ENCODE results near the gene HSPB1. TPM values are rescaled to one million over a fixed set of nuclear protein-coding genes. Genes with fewer than 3 reads are reported as not detected.
"Not testable (repeated sequence)": the region's sequence is repeated elsewhere in the genome, so short reads cannot be mapped to it uniquely, and the experiment has no call there.

Gene HSPB1
- total and polyA plus RNA-seq, 2 experiments from 2014 or later = 48.1 to 437 TPM

GRCh38 chr7:76314042-76314721, 11.7 kb downstream of the HSPB1 start (continued):
- no peak for TF ChIP-seq REST (IDR thresholded peaks at IDR 0.05; ENCODE audit: unreplicated experiment)
- no peak for TF ChIP-seq STAT1 (IDR thresholded peaks at IDR 0.05; ENCODE audit: unreplicated experiment)

GRCh38 chr7:76314740-76315139, 12.3 kb downstream of the HSPB1 start:
- not testable (repeated sequence) for H3K27me3 ChIP-seq (ENCODE audit: insufficient read depth); H2AFZ ChIP-seq; H3K79me2 ChIP-seq (replicated peaks; ENCODE audit: insufficient read depth); H4K20me1 ChIP-seq (replicated peaks; ENCODE audit: insufficient read depth); H3K27ac ChIP-seq (ENCODE audit: low read depth); H3K36me3 ChIP-seq (ENCODE audit: insufficient read depth); H3K36me3 Mint-ChIP-seq (ENCODE audit: low read depth); H3K4me3 ChIP-seq; H3K27ac Mint-ChIP-seq; H3K9me2 ChIP-seq (ENCODE audit: insufficient read depth); H3K9me3 Mint-ChIP-seq; DNase-seq (ENCODE audit: low spot score); H3K4me2 ChIP-seq; ATAC-seq; H3K4me3 Mint-ChIP-seq
- Mint-ChIP-seq H3K4me1 (peaks cover 17% of the 10 kb centered on the region), H3K27me3 (ENCODE audit: insufficient read depth, low read depth, poor library complexity) (peaks cover 20% of the 10 kb centered on the region)
- Histone ChIP-seq H3K4me1 (ENCODE audit: insufficient read depth) (peaks cover 15% of the 10 kb centered on the region), H3F3A (replicated peaks; ENCODE audit: low read depth) (peaks cover 17% of the 10 kb centered on the region)

- H3K4me3 Mint-ChIP-seq = no peak overlapping the region
- Histone ChIP-seq H3K4me3 (no peak overlapping the region), H3K4me1 (ENCODE audit: insufficient read depth) (peaks cover 15% of the 10 kb centered on the region), H3K9me2 (ENCODE audit: insufficient read depth) (no peaks in the 10 kb centered on the region), H3K27ac (ENCODE audit: low read depth) (no peak overlapping the region), H3F3A (replicated peaks; ENCODE audit: low read depth) (peaks cover 20% of the 10 kb centered on the region), H4K20me1 (replicated peaks; ENCODE audit: insufficient read depth) (no peaks in the 10 kb centered on the region), H3K79me2 (replicated peaks; ENCODE audit: insufficient read depth) (no peaks in the 10 kb centered on the region), H3K4me2 (no peak overlapping the region), H3K27me3 (ENCODE audit: insufficient read depth) (no peaks in the 10 kb centered on the region), H3K36me3 (ENCODE audit: insufficient read depth) (no peaks in the 10 kb centered on the region), H2AFZ (no peak overlapping the region)
- H3K27ac Mint-ChIP-seq = no peak overlapping the region
- no peak for DNase-seq (ENCODE audit: low spot score)
- peaks cover 1% of the 10 kb centered on the region; the same call in 1 of the 3 replicates for H3K9me3 Mint-ChIP-seq
- no peak for ATAC-seq
- peaks cover 5% of the 10 kb centered on the region; the same call in 1 of the 3 replicates for H3K36me3 Mint-ChIP-seq (ENCODE audit: low read depth)
- H3K27me3 Mint-ChIP-seq (ENCODE audit: insufficient read depth, low read depth, poor library complexity) = peaks cover 20% of the 10 kb centered on the region
- peaks cover 17% of the 10 kb centered on the region for H3K4me1 Mint-ChIP-seq
- TF ChIP-seq CTCF (conservative IDR thresholded peaks at IDR 0.05; ENCODE audit: low read depth in 2 of 2) (no peak), POLR2AphosphoS5 (IDR thresholded peaks at IDR 0.05; ENCODE audit: low read depth) (no peak), ETS1 (IDR thresholded peaks at IDR 0.05) (no peak), EZH2 (IDR thresholded peaks at IDR 0.05; ENCODE audit: low read depth, unreplicated experiment) (no peak), ZNF114 (CRISPR knock-in tag; IDR thresholded peaks at IDR 0.05) (no peak), EZH2phosphoT487 (IDR thresholded peaks at IDR 0.05; ENCODE audit: unreplicated experiment) (no peak), NANOG (IDR thresholded peaks at IDR 0.05; ENCODE audit: borderline replicate concordance) (no peak), STAT1 (IDR thresholded peaks at IDR 0.05; ENCODE audit: unreplicated experiment) (no peak), CREB1 (CRISPR knock-in tag; IDR thresholded peaks at IDR 0.05; ENCODE audit: low read depth) (no peak)
Measured at GRCh38 chr7:76315364-76315763, 12.9 kb downstream of the HSPB1 start.
